GM10847 (cell line): ENCODE measurements around the gene TSC22D2.

Source experiments
- POLR2A ChIP-seq: IDR thresholded peaks from 2 replicates; pipeline ENCODE4 v1.6.1; 2011; ENCODE audit not compliant: insufficient read length; ENCODE audit errors: extremely low read depth

TSC22D2 gene

GRCh38 chr3:150511122-150511821 lies 103.2 kb downstream of the TSC22D2 start:
- TF ChIP-seq POLR2A, result no peak

GRCh38 chr3:150515210-150515609 lies 107.1 kb downstream of the TSC22D2 start:
- TF ChIP-seq POLR2A, result no peak
